Epithelial cell of esophagus (primary cell): Measurements from ENCODE around the gene CNTNAP5.

Experiments
- DNase-seq: peaks from one replicate; pipeline ENCODE4 v3.0.0; 2010; ENCODE audit warnings: low read depth
- H3K4me3 ChIP-seq: 2 replicates; pipeline ENCODE4 v1.5.1; 2011; ENCODE audit warnings: mild to moderate bottlenecking, low read length, control low read depth
- CTCF ChIP-seq: IDR thresholded peaks from 2 replicates; pipeline ENCODE4 v1.5.1; 2011; ENCODE audit warnings: low read depth, mild to moderate bottlenecking, low read length, control low read depth, inconsistent platforms; ENCODE audit not compliant: insufficient read depth; ENCODE audit errors: missing control alignments

The CNTNAP5 gene

GRCh38 chr2:124755386-124755785, 730.3 kb downstream of the CNTNAP5 start:
- no peak overlapping the region for H3K4me3 ChIP-seq
- no peak for TF ChIP-seq CTCF
- DNase-seq, result no peak

GRCh38 chr2:124756048-124756447, 731.0 kb downstream of the CNTNAP5 start:
- TF ChIP-seq CTCF, result no peak
- no peak overlapping the region for H3K4me3 ChIP-seq
- DNase-seq, result no peak

GRCh38 chr2:124762388-124762787, 737.3 kb downstream of the CNTNAP5 start:
- H3K4me3 ChIP-seq, result no peak overlapping the region
- no peak for DNase-seq
- no peak for TF ChIP-seq CTCF

GRCh38 chr2:124763611-124764010, 738.5 kb downstream of the CNTNAP5 start:
- TF ChIP-seq CTCF, result no peak
- H3K4me3 ChIP-seq, result no peak overlapping the region
- DNase-seq, result no peak

GRCh38 chr2:124774781-124775180, 749.7 kb downstream of the CNTNAP5 start:
- no peak for DNase-seq

GRCh38 chr2:124776332-124776731, 751.2 kb downstream of the CNTNAP5 start:
- no peak for DNase-seq
- no peak overlapping the region for H3K4me3 ChIP-seq
- no peak for TF ChIP-seq CTCF

More at GRCh38 chr2:124774781-124775180, 749.7 kb downstream of the CNTNAP5 start:
- TF ChIP-seq CTCF, result no peak
- no peak overlapping the region for H3K4me3 ChIP-seq

- DNase-seq, result peak; percentile 3
- no peak overlapping the region for H3K4me3 ChIP-seq
- TF ChIP-seq CTCF, result no peak
Observed at GRCh38 chr2:124778076-124778475, 753.0 kb downstream of the CNTNAP5 start.
